T1000 (cell line): ENCODE measurements around the gene TGFB1I1.
A peak's percentile ranks its signal among the peaks of the same experiment; 100 is the strongest.

Source experiments
- DNase-seq: peaks from one replicate; lab custom pipeline; 2025; ENCODE audit warnings: mixed read lengths; lab: John Stamatoyannopoulos, UW

TGFB1I1 gene

DNA sequence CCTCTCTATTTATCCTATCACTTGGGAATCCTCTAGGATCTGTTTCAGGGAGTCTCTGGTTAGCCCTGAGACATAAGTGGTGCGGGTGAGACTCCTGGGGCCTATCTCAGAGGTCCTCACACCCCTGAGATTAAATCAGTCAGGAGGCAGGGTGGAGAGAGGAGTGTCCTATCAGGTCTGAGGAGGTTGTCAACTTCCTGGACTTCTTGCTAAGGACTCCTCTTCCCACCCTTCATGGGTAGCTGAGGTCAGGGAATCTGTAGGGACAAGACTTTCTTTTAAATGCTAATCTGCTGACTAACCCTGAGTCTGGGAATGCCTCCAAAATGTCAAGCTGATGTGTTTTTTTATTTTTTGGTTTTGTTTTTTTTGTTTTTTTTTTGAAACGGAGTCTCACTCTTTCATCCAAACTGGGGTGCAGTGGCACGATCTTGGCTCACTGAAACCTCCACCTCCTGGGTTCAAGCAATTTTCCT, 19.3 kb upstream of the TGFB1I1 start:
- DNase-seq = peak; percentile 37

DNA sequence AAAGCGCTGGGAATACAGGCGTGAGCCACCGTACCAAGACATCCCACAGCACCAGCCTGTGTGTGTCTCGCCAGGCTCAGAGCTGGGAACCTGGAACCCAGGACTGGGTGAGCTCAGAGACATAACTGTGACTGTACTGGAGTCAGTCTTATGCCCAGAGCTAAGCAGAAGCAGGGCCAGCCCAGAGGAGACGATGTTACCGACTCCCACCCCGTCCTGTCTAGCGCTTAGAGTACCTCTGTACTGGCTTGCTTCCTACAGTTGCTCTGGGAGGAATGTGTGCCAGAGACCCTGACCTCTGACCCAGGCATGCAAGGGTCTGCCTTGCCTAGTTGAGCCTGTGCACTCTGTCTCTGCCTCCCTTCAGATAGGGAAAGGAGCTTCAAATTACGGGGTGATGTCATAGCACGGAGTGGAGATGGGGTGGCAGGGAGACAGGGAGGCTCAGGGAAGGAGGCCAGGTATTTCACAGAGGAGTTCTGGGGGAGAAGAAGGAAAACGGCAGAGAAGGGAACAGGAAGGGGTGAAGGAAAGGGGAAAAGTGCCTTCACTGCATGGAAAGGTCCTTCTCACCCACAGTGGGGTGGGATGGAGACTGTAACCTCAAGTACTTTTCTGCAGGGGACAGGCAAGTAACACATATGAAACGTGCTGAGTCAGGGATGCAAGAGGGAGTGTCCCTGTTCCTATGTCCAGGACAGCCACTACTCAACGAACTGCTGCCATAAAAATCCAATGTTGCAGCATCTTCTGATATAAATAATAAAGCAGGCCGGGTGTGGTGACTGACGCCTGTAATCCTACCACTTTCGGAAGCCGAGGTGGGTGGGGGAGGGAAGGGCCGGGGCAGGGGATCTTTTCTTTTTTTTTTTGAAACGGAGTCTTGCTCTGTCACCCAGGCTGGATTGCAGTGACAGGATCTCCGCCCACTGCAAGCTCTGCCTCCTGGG, 18.4 kb upstream of the TGFB1I1 start:
- no peak for DNase-seq

- DNase-seq = no peak
These were observed 16.2 kb upstream of the TGFB1I1 start for GRCh38 chr16:31455601-31456314.

DNA sequence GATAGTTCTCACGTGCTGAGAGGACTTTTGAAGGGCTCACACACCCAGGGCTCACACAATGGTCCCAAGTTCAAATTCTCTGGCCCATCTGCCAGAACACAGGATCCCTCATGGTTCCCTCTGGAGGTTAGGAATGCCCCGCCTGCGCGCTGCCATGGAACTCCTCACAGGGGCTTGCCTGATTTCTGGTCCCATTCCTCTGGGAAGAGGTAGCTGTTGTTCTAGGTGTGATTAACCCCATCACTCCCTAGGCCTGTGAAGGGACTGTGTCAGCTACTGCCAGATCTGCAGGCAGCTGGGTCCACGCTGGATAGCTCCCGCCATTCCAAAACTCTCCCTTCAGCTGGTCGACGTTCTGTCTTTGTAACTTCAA, 15.0 kb upstream of the TGFB1I1 start:
- DNase-seq = no peak

- no peak for DNase-seq
These were observed 13.7 kb upstream of the TGFB1I1 start for GRCh38 chr16:31458073-31458843.

- DNase-seq = peak; percentile 97
These were observed 12.9 kb upstream of the TGFB1I1 start, which contains the start of gene ARMC5 for GRCh38 chr16:31458844-31459686. TSS of gene ARMC5 (plus strand) at chr16:31459501. CDS start at chr16:31459525, 24 bp downstream.

GRCh38 chr16:31459687-31460581, 12.0 kb upstream of the TGFB1I1 start:
- DNase-seq = peak; percentile 99

GRCh38 chr16:31460582-31461002, 11.4 kb upstream of the TGFB1I1 start:
- no peak for DNase-seq

DNA sequence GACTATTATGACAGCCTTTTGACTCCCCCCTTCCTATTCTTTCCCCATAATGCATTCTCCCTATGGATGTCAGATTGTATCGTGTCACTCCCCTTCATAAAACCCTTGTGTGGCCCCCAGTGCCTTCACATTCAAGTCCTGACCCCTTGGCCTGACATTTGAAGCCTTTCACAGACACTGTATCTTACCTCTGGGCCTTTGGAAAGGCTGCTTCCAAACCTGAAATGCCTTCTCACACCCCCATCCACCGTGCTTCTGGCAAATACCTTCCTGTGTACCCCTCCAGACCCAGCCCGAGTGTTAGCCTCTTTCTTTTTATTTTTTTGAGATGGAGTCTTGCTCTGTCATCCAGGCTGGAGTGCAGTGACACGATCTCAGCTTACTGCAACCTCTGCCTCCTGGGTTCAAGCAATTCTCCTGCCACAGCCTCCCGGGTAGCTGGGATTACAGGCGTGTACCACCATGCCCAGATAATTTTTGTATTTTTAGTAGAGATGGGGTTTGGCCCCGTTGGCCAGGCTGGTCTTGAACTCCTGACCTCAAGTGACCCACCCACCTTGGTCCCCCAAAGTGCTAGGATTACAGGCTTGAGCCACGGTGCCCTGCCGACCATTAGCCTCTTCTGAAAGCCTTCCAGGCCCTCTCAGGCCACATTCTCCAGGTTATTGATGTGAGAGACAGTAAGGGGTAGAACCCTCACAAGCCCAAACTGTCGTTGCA, 10.6 kb upstream of the TGFB1I1 start:
- no peak for DNase-seq

DNA sequence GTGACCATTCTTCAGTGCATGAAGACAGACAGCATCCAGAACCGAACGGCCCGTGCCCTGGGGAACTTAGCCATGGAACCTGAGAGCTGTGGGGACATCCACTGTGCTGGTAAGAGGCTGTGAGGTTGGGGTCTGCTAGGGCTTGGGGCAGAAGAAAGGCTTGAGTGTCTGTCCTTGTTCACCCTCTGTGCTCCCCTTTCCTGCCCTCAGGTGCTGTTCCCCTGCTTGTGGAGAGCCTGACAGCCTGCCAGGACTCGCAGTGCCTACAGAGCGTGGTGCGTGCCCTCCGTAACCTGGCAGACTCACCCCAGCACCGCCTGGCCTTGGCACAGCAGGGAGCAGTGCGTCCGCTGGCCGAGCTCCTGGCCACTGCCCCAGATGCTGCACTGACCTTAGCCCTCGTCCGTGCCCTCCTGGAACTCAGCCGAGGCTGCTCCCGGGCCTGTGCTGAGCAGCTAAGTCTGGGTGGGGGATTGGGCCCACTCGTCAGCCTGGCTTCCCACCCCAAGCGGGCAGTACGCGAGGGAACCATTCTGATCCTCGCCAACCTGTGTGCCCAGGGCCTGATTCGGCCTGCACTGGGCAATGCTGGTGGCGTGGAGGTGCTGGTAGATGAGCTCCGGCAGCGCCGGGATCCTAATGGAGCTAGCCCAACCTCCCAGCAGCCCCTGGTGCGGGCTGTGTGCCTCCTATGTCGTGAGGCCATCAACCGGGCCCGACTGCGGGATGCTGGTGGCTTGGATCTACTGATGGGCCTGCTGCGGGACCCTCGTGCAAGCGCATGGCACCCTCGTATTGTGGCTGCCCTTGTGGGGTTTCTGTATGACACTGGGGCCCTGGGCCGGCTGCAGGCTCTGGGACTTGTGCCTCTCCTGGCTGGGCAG, 9.8 kb upstream of the TGFB1I1 start:
- no peak for DNase-seq

DNA sequence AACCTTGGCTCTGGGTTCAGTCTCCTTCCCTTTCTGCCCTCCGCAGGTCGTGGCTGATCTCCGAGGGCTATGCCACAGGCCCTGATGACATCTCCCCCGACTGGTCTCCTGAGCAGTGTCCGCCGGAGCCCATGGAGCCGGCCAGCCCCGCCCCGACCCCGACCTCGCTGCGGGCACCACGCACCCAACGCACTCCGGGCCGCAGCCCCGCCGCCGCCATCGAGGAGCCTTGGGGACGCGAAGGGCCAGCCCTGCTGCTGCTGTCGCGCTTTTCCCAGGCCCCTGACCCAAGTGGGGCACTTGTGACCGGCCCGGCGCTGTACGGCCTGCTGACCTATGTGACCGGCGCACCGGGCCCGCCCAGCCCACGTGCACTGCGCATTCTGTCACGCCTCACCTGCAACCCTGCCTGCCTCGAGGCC, 7.6 kb upstream of the TGFB1I1 start:
- DNase-seq = no peak

- no peak for DNase-seq
These were observed 7.1 kb upstream of the TGFB1I1 start for GRCh38 chr16:31464781-31465260.

- DNase-seq = no peak
These were observed 6.1 kb upstream of the TGFB1I1 start for GRCh38 chr16:31465788-31466370.

DNA sequence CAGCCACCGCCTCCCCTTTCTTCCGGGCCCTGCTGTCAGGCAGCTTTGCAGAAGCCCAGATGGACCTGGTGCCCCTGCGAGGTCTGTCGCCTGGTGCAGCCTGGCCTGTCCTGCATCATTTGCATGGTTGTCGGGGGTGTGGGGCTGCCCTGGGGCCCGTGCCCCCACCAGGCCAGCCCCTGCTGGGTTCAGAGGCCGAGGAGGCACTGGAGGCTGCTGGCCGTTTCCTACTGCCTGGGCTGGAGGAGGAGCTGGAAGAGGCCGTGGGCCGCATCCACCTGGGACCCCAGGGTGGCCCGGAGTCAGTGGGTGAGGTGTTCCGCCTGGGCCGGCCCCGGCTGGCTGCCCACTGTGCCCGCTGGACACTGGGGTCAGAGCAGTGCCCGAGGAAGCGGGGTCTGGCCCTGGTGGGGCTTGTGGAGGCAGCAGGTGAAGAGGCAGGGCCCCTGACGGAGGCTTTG, 5.5 kb upstream of the TGFB1I1 start:
- no peak for DNase-seq

GRCh38 chr16:31467151-31467773, 4.7 kb upstream of the TGFB1I1 start:
- no peak for DNase-seq

GRCh38 chr16:31467858-31468257, 4.1 kb upstream of the TGFB1I1 start:
- no peak for DNase-seq

- DNase-seq = no peak
These were observed 1.3 kb upstream of the TGFB1I1 start for GRCh38 chr16:31470615-31471014.
